ENCODE data around the gene SSR2. TPM values are rescaled to one million over a fixed set of nuclear protein-coding genes. Genes with fewer than 3 reads are reported as not detected.

Gene SSR2
- total RNA-seq, 1 donor from 2014 or later = 348 TPM

- no peaks in the 10 kb centered on the region for H3K36me3 ChIP-seq (ENCODE audit: control insufficient read depth, insufficient read depth, low read length)
- TF ChIP-seq CTCF (IDR thresholded peaks at IDR 0.05; ENCODE audit: insufficient read depth, low read length, poor library complexity, severe bottlenecking) = no peak
- H3K4me3 ChIP-seq (ENCODE audit: low read depth, low read length) = no peak overlapping the region
- no peak for DNase-seq (ENCODE audit: low read depth)
- no peaks in the 10 kb centered on the region for H3K27me3 ChIP-seq (ENCODE audit: control insufficient read depth, insufficient read depth, low read length)
These were observed 44.5 kb upstream of the SSR2 start for GRCh38 chr1:156065212-156065611.

DNA sequence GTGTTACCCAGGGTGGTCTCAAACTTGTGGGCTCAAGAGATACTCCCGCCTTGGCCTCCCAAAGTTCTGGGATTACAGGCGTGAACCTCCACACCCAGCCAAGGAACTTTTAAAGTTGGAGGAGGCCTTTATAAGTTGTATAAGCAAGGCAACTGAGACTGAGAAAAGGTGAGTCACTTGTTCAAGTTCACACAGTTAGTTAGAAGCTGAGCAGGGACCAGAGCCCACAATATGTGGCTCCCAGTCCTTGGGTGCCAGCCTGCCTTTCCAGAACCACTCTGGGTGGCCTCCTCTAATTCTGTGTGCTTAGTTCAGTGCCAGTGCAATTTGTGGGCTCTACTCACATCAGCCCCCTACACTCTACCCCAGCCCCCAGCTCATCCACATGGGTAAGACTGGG lies 43.9 kb upstream of the SSR2 start:
- no peak overlapping the region for H3K4me3 ChIP-seq (ENCODE audit: low read depth, low read length)
- no peaks in the 10 kb centered on the region for H3K27me3 ChIP-seq (ENCODE audit: control insufficient read depth, insufficient read depth, low read length)
- H3K36me3 ChIP-seq (ENCODE audit: control insufficient read depth, insufficient read depth, low read length) = no peaks in the 10 kb centered on the region
- no peak for DNase-seq (ENCODE audit: low read depth)
- no peak for TF ChIP-seq CTCF (IDR thresholded peaks at IDR 0.05; ENCODE audit: insufficient read depth, low read length, poor library complexity, severe bottlenecking)

GRCh38 chr1:156063997-156064285 lies 43.2 kb upstream of the SSR2 start:
- DNase-seq (ENCODE audit: low read depth) = no peak
- Histone ChIP-seq H3K36me3 (ENCODE audit: control insufficient read depth, insufficient read depth, low read length) (no peaks in the 10 kb centered on the region), H3K27me3 (ENCODE audit: control insufficient read depth, insufficient read depth, low read length) (no peaks in the 10 kb centered on the region), H3K4me3 (ENCODE audit: low read depth, low read length) (no peak overlapping the region)
- TF ChIP-seq CTCF (IDR thresholded peaks at IDR 0.05; ENCODE audit: insufficient read depth, low read length, poor library complexity, severe bottlenecking) = no peak

DNA sequence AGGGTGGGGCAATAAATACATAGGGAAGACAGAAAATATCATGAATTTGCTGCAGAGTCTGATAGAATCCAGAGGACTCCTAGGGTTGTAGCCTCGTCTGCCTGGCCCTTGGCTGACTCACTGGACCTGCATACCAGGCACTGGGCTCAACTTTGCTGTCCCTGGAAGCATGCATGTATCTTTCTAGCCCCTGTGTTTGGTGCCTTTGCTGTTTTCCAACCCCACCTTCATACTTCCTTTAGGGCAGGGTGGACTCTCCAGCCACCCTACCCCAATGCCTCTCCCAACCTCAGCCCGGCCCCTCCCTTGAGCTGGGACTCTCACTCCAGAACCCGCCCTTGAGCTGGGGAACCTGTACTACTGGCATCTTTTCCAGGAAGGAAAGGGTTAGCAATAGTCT lies 41.4 kb upstream of the SSR2 start:
- no peak for TF ChIP-seq CTCF (IDR thresholded peaks at IDR 0.05; ENCODE audit: insufficient read depth, low read length, poor library complexity, severe bottlenecking)
- Histone ChIP-seq H3K36me3 (ENCODE audit: control insufficient read depth, insufficient read depth, low read length) (no peaks in the 10 kb centered on the region), H3K4me3 (ENCODE audit: low read depth, low read length) (no peak overlapping the region), H3K27me3 (ENCODE audit: control insufficient read depth, insufficient read depth, low read length) (no peaks in the 10 kb centered on the region)
- DNase-seq (ENCODE audit: low read depth) = no peak

DNA sequence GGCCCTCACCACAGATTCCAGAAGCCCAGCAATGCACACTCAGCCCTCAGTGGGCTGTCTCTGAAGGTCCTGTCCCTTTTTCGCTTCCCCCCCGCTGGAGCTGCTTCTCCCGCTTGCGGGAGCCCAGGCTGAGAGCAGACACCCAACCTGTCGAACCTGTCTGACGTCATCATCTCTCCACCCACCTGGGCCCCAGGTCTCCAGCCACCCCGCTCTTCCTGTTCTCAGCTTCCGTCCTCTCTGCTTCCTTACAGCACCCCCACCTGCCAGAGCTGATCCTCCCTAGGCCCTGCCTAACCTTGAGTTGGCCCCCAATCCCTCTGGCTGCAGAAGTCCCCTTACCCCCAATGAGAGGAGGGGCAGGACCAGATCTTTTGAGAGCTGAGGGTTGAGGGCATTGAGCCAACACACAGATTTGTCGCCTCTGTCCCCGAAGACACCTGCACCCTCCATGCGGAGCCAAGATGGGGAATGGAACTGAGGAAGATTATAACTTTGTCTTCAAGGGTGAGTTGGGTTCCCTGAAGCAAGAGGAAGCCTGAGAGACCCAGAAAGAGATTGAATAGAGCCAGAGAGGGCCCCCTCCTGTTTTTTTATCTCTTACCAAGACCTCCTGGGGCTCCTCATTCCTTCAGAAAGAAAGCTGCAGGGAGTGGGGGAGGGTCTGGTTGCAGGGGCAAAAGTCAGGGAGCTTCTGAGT lies 40.3 kb upstream of the SSR2 start, which contains the start of gene RAB25:
RAB25 (plus strand) TSS at position 224 of the 700 bp plus-strand sequence; CDS start at position 465, 241 bp downstream.
- peak within 1 kb of the TSS; percentile 6 for H3K4me3 ChIP-seq (ENCODE audit: low read depth, low read length)
- H3K36me3 ChIP-seq (ENCODE audit: control insufficient read depth, insufficient read depth, low read length) = no peaks in the 10 kb centered on the region
- no peaks in the 10 kb centered on the region for H3K27me3 ChIP-seq (ENCODE audit: control insufficient read depth, insufficient read depth, low read length)
- no peak for DNase-seq (ENCODE audit: low read depth)
- no peak for TF ChIP-seq CTCF (IDR thresholded peaks at IDR 0.05; ENCODE audit: insufficient read depth, low read length, poor library complexity, severe bottlenecking)

DNA sequence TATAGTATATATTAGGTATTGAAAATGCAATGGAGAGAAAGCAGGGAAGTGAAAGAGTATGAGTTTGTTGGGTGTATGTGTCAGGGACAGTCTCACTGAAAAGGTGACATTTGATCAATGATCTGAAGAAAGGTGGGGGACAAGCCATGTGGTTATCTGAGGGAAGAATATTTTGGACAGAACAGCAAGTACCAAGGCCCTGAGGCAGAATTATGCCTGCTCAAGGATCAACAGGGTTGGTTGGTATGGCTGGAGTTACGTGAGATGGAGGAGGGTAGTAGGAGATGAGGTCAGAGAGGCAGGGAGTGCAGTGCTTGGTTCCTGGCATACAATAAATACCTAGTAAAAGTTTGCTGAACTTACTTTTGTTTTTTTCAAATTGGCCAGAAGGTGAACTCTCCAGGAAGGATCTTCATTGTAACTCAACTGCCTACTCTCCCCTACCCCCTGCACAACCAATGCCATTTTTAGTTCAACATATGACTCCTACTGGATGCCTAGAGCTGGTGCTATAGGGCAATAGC lies 35.6 kb upstream of the SSR2 start:
- no peak for TF ChIP-seq CTCF (IDR thresholded peaks at IDR 0.05; ENCODE audit: insufficient read depth, low read length, poor library complexity, severe bottlenecking)
- no peak overlapping the region for H3K4me3 ChIP-seq (ENCODE audit: low read depth, low read length)
- no peaks in the 10 kb centered on the region for H3K27me3 ChIP-seq (ENCODE audit: control insufficient read depth, insufficient read depth, low read length)
- no peaks in the 10 kb centered on the region for H3K36me3 ChIP-seq (ENCODE audit: control insufficient read depth, insufficient read depth, low read length)
- no peak for DNase-seq (ENCODE audit: low read depth)
